GM19468 (cell line): Measurements from ENCODE around the gene DSE.

Experiments used
- ATAC-seq: cut with Tn5 transposase; IDR thresholded peaks from one replicate; pipeline ENCODE4 v1.9.1; 2021; ENCODE audit warnings: mild to moderate bottlenecking, moderate library complexity, moderate number of reproducible peaks; ENCODE audit not compliant: unreplicated experiment; ENCODE audit errors: extremely low read depth

DSE gene

DNA sequence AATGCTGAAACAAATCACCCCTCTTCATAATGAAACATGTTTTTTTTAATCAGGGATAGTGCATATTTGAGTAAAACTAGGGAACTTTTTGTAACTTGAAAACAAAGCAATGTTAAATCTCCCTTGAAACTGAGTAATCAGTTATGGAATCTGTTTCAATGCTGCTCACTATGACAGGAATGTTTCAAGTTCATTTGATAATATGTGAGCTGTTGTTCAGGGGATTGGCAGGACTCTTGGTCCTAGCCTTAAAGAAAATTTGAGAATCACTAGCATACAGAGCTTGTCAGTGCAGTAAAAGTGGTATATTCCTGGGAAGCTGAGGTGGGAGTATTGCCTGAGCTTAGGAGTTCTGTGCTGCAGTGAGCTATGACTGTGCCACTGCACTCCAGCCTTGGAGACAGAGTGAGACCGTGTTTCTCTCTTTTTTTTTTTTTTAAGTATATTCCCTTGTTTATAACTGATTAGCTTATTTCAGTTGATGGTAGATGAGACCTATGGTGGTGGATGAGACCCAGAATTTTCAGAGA lies 68.8 kb downstream of the DSE start:
- ATAC-seq, result no peak

DNA sequence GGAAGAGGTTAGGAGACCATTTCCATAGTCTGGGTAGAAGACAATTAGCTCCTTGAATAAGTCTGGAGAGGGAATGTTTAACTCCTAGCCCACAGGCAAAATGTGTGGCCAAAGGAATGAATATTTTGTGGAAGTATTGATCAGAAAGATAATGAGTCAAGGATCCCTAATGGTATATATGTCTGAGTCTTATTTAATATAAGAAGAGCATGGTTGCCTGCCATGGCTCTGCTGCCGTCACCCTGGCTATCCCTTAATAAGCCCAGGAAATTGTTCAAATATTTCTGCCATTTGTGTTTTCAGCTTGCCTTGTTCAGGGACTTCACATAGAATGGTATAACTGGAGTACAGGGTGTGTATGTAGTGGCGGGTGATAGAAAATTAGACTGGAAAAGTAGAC lies 72.4 kb downstream of the DSE start:
- no peak for ATAC-seq

DNA sequence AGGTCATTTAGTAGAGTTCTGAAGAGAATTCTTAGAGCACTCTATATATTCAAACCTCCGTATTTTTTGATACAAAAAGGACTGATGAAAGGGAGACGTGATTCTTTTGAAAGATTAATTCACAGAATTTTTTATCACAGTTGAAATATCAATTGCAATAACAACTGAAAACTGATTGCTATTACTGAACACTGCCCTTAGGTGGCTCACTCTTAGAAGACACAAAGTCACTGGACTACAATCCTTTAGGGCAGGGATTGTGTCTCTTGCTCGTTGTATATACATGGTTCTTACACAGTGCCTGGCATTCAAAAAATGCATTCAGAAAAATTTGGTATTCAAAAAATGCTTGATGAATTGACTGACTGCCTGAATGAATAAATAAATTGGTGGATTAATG lies 73.3 kb downstream of the DSE start:
- no peak for ATAC-seq

DNA sequence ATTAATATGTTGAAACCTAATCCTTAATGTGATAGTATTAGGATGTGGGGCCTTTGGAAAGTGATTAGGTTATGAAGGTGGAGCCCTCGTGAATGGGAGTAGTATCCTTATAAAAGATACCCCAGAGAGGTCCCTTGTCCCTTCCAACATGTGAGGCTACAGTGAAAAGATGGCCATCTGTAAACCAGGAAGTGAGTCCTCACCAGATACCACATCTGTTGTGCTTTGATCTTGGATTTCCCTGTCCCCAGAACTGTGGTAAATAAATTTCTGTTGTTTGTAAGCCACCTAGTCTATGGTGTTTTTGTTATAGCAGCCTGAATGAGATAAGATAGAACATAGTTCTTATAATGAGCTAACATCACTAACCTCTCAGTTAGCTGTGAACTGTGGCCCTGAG lies 73.8 kb downstream of the DSE start:
- no peak for ATAC-seq

DNA sequence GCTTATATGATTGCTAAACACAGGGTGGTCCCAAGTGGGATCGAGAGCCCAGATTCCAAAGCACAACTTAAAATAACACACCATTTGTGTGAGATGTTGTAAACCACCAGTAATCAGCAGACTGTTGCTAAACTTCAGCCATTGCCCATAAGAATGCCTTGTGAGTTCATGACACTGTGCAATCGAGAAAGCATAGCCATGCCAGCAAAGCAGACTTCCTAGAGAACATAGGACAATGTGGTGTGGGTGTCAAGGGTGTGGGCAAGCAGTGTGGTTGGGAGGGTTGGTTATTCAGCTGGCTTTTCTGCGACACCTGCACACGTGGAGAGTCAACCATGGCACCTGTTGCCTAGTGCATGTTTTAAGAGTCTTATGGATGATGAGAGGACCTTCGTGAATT lies 74.4 kb downstream of the DSE start:
- ATAC-seq, result no peak

DNA sequence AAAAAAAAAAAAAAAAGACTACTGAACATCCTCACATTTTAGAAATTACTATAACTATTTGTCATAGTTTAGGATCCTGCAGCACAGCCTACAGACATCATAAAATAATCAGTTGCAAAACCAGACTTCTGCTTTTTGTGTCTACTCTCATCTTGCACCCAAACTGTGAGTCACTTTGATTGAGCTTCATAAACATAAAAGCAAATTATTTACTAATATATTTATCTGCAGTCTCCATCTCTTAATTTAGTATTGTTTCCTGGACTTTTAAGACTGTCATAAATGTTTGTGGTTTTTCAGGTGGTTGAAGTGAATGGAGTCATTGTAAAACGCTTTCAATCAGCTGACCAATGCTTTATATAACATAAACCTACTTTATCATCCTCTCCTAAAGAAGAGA lies 75.7 kb downstream of the DSE start:
- ATAC-seq, result no peak

DNA sequence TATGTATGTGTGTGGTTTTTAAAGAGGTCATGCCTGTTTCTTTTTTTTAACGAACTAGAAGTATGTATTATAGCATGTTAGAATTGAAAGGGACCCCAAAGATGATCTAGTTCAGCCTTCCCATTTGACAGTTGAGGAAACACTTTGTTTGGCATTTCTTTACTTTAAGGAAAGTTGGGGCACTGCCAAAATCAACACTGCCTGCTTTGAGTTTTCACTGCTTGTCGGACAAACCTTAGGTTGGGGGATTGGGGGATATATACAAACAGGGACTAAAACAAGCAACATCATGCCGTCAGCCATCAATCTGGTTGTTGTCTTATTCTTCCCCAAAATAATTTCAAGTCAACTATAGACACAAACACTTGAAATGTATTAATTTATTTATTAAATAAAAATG lies 76.3 kb downstream of the DSE start:
- ATAC-seq, result no peak

DNA sequence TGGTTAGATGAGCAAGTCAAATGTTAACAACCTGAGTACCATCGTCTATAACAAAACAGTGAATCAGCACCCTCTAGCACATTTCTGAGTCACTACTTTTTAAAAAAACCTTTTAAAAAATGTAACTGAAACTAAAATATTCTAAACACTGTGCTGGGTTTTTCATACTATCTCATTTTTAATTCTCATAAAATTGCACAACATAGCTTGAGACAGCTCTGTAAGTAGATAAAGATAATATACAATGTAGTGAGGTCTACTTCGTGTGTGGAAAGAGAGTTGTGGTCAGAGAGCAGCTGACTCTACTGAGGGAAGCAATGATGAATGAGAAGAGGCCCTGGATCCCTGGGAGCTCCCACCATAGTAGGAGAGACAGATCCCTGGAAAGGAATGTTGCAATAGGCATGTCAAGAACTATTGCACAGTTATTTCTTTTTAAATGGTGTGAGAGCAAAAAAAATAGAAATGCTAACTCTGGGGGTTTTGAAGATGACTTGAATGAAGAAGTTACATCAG lies 76.8 kb downstream of the DSE start:
- ATAC-seq, result no peak

DNA sequence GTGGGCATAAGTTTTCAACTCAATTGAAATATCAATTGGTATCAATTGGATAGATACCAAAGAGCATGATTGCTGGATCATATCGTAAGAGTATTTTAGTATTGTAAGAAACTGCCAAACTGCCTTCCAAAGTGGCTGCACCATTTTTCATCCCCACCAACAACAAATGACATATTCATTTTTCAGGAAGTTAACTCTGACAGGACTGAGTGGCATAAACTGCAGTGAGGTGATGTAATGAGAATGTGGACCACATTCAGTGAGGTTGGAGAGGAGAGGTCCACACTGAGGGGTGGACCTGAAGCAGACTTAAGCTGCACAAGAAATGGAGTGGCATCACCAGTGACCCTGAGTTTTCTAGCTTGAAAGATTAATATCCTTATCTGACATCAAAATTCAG lies 78.8 kb downstream of the DSE start:
- ATAC-seq, result no peak

DNA sequence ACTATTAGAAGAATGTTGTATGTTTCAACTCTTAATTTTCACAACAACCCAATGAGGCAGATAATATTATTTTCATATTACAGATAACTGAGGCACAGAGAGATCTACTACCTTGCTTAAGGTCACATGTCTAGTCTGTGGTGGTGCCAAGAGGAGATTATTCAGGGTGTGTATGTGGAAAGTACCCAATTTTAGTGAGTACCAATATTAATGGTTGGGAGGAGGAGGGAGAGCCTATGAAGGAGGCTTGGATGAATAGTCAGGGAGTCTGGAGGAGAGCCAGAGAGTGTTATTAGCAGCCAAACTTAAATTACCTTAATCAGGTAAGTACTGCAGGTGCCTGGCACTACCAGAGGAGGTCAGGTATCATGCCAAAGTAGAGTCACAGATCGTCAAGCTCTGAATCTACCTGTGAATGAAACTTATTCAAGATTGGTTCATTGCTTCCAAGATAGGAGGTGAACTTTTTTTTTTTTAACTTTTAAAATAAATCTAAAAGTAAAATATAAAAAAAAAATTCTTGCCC lies 79.5 kb downstream of the DSE start:
- ATAC-seq, result no peak

DNA sequence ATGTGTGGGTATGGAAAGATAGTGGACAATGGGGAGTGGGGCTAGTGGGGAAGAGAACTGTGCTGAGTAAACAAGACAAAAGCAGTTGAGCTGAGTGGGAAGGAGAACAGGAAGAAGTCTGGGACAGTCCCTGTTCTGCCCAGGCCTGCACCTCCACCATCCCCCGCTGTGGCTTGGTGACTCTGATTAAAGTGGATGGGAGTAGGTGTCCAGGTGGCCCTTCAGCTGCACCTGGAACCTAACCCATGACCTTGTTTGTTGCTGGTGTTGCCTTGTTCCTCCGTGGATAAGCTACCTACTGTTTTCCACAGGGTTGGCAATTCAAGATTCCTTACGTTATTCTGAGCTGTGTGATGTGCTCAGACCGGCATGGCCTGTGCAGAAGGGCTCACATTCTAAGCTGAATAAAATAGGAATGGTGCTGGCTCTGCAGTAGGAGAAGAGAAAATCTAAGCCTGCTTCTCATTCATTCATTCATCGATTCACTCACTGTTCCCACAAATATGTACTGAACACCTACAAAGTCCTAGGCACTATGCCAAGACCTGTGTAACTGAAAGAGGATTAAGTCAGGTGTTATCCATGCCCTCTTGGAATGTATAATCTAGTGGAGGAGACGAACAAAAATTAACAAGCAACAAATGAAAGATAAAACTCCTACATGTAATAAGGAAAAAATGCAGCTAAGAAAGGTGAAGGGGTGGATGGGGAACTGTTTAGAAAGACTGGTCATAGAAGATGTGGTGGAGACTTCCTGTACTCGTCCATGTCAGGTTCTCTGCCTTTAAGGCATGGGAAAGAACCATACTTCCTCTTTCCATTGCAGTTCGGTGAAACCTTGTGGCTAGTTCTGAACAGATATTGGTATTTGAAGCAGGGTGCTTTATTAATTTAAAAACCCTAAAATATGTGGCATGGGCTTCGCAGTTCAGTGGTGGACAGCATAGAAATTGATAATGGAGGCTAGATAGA lies 80.3 kb downstream of the DSE start:
- ATAC-seq, result peak; percentile 76

DNA sequence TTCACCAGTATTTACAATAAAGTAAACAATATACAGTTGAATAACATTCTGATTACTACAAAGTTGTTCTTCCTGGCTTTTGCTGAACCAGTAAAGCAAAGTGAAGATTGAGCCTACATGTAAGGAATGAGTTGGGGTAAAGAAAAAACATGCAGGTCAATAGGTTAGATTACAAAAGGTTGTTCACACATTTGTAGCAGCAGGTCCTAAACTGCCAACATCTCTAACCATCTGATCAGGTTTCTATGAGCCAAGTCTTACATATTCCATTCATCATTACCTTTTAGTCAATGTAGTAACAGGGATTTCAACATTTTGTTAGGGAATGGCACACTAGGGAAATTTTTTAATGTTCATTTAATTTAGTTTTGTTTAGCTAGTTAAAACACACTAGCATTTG lies 81.2 kb downstream of the DSE start:
- ATAC-seq, result no peak

DNA sequence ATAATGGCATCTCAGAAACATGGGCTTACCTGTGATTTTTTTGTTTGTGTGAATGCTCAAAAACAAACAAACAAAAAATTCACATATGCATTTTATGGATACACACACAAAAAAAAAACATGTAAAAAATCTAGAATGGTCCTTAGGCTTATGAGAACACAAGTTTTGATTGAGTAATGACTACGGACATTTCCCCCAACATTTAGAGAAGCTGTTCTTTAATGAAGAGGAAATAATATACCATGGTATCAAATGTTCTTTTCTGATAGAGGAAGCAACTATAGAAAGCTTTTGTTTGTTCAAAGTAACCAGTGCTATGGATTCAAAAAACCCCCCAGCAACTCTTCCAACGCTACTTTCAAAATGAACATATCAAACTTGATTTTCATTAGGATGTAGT lies 81.8 kb downstream of the DSE start:
- ATAC-seq, result no peak

DNA sequence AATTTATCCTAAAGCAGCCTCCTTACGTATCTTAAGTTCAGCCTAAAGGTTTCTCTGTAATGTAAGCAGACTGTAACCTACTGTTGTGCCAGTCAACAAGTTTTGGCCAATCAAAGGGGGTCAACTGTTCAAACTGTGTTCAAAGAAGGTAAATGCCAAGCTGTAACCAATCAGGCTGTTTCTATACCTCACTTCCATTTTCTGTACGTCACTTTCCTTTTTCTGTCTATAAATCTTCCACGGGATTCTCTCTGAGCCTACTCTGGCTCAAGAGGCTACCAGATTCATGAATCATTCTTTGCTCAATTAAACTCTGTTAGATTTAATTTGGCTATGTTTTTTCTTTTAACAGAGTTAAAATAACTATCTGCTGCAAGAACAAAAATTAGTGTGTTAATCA lies 85.4 kb downstream of the DSE start:
- no peak for ATAC-seq

DNA sequence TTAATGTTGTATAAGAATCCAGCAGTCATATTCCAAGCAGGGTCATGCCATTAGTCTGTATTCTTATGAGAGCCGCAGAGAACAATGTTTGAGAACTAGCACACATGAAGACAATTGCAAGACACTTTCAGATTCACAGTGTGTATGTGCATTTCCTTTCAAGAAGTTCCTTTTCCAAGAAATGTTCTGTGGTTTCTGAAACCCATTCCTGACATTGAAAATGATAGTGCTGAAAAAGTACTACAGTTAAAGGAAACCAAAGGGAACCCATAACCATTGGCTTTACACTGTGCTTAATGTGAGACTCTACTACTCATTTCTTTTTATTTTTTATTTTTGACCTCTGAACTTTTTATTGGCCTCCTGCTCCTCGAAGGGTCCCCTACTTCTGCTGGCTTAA lies 86.2 kb downstream of the DSE start:
- ATAC-seq, result no peak

DNA sequence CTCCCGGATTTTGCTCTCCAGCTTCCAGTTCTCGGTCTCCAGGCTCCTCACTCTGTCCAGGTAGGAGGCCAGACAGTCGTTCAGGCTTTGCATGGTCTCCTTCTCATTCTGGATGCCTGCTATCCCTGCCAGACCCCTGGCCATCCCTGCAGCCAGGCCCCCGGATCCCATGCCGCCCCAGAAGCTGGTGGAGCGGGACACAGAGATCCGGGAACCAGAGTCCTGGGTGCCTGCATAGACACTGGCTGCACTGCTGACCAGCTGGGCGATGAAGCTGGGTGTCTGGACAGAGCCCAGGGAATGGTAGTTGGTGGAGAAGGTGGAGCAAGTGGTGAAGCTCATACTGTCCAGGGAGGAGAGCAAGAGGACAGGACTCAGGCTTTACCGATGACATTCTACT lies 87.5 kb downstream of the DSE start:
- ATAC-seq, result no peak

DNA sequence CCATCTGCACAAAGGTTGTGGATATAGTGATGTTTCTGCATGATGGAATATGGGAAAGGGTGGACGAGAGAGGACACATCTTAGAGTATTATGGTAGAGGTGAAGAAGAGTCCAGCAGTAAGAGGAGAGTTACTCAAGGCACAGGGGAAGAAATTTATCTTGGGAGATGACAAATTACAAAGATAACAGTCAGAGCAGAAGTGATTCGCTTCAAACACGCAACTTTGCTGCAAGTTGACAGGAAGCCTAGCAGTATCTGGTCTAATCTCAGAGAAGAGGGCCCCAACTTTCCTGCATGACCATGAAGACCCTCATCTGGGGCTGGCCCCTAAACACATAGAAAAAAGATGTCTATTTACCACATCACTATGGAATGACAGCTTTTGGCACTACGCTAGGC lies 89.2 kb downstream of the DSE start:
- ATAC-seq, result no peak

DNA sequence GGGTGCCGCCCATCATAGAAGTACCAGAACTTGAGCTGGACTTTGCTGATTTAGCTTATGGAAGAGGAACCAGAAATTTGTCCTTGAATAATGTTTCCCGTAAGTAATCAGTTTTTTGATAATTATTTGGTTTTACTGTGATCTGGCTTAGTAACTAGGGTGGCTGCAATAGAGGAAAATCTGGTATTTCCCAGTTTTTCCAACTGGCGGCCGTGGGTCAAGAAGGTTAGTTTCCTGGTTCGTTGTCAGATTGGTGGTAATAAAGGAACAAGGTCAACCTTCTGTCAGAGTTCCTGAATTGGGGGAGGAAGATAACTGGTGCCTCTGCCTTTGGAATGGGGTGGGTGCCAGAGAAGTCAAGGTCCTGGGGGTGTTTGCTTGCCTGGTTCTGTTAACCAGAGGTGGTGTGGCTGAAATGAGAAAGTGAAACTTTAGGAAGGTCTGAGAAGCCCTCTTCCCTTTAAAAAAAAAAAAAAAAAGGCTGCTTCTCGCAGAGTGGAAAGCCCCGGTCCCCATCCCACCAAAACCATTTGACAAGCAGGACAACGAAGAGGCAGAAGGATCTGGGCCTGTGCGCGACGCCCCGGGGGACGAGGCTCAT lies 90.7 kb downstream of the DSE start, which contains the start of gene CALHM6:
CALHM6 (plus strand) TSS at position 45 of the 601 bp plus-strand sequence; CDS start at position 600, 555 bp downstream.
- ATAC-seq, result no peak

DNA sequence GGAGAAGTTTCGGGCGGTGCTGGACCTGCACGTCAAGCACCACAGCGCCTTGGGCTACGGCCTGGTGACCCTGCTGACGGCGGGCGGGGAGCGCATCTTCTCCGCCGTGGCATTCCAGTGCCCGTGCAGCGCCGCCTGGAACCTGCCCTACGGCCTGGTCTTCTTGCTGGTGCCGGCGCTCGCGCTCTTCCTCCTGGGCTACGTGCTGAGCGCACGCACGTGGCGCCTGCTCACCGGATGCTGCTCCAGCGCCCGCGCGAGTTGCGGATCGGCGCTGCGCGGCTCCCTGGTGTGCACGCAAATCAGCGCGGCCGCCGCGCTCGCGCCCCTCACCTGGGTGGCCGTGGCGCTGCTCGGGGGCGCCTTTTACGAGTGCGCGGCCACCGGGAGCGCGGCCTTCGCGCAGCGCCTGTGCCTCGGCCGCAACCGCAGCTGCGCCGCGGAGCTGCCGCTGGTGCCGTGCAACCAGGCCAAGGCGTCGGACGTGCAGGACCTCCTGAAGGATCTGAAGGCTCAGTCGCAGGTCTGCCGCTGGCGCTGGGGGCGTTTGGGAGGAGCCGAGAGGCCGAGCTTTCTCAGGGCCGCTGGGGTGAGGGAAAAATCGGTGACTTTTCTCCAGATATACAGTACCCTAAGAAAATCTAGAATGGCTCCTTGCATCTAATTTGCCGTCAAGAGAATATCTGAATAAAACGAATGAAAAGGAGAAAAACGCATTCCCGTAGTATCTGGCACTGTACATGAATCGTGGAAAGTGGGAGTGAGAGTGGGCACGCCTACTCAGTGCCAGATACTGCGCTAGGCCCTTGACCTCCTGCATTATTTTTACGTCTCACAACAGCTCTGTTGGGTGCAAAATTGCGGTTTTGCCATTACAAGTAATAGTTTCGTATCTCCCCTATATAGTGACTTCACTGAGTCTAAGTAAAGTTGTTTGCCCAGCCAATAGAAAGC lies 91.5 kb downstream of the DSE start:
- peak; percentile 88 for ATAC-seq

DNA sequence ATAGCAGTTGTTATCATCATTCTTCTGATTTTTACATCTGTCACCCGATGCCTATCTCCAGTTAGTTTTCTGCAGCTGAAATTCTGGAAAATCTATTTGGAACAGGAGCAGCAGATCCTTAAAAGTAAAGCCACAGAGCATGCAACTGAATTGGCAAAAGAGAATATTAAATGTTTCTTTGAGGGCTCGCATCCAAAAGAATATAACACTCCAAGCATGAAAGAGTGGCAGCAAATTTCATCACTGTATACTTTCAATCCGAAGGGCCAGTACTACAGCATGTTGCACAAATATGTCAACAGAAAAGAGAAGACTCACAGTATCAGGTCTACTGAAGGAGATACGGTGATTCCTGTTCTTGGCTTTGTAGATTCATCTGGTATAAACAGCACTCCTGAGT lies 92.6 kb downstream of the DSE start:
- ATAC-seq, result no peak
